ENCODE measurements around the gene UBQLN1. TPM values are rescaled to one million over a fixed set of nuclear protein-coding genes. Genes with fewer than 3 reads are reported as not detected.

UBQLN1 gene
- total and polyA plus RNA-seq, 2 donors from 2014 or later: 45.6 to 95.3 TPM

- no peak for TF ChIP-seq CTCF (IDR thresholded peaks at IDR 0.05; ENCODE audit: borderline replicate concordance, extremely low read depth, insufficient read depth)
Measured at GRCh38 chr9:83715221-83715620, 7.5 kb upstream of the UBQLN1 start.

GRCh38 chr9:83714329-83714728 lies 6.6 kb upstream of the UBQLN1 start:
- H3K4me1 ChIP-seq (ENCODE audit: control insufficient read depth in 2 of 3, insufficient read depth in 2 of 3, low read depth in 1 of 3, low read length in 3 of 3): no peaks in the 10 kb centered on the region
- H3K36me3 ChIP-seq (ENCODE audit: control insufficient read depth in 2 of 3, insufficient read depth in 3 of 3, low read length in 3 of 3): no peaks in the 10 kb centered on the region
- FAIRE-seq: no peak
- no peaks in the 10 kb centered on the region for H3K27me3 ChIP-seq (ENCODE audit: control insufficient read depth, insufficient read depth, low read length)
- H3K9ac ChIP-seq (ENCODE audit: low read length in 3 of 3): no peak overlapping the region
- no peak overlapping the region for H3K27ac ChIP-seq (ENCODE audit: low read depth in 2 of 2, low read length in 2 of 2)
- H3K4me3 ChIP-seq (ENCODE audit: low read length in 3 of 3): no peak overlapping the region
- no peaks in the 10 kb centered on the region for H3K9me3 ChIP-seq (ENCODE audit: control insufficient read depth in 2 of 3, insufficient read depth in 1 of 3, low read length in 3 of 3)
- TF ChIP-seq CTCF (IDR thresholded peaks at IDR 0.05; ENCODE audit: borderline replicate concordance, extremely low read depth, insufficient read depth): no peak
- intact Hi-C loops (cut with DNase I): no loop called here
- no peak for DNase-seq

More at GRCh38 chr9:83715221-83715620, 7.5 kb upstream of the UBQLN1 start:
- H3K4me3 ChIP-seq (ENCODE audit: low read length in 3 of 3): no peak overlapping the region
- no peak overlapping the region for H3K27ac ChIP-seq (ENCODE audit: low read depth in 2 of 2, low read length in 2 of 2)
- H3K36me3 ChIP-seq (ENCODE audit: control insufficient read depth in 2 of 3, insufficient read depth in 3 of 3, low read length in 3 of 3): no peaks in the 10 kb centered on the region
- H3K9ac ChIP-seq (ENCODE audit: low read length in 3 of 3): no peak overlapping the region
- no peaks in the 10 kb centered on the region for H3K27me3 ChIP-seq (ENCODE audit: control insufficient read depth, insufficient read depth, low read length)
- no peak for FAIRE-seq
- no peaks in the 10 kb centered on the region for H3K9me3 ChIP-seq (ENCODE audit: control insufficient read depth in 2 of 3, insufficient read depth in 1 of 3, low read length in 3 of 3)
- intact Hi-C loops (cut with DNase I): no loop called here
- DNase-seq: no peak
- H3K4me1 ChIP-seq (ENCODE audit: control insufficient read depth in 2 of 3, insufficient read depth in 2 of 3, low read depth in 1 of 3, low read length in 3 of 3): no peaks in the 10 kb centered on the region

- intact Hi-C loops (cut with DNase I): no loop called here
- H3K4me1 ChIP-seq (ENCODE audit: control insufficient read depth in 2 of 3, insufficient read depth in 2 of 3, low read depth in 1 of 3, low read length in 3 of 3): peaks cover 0 to 4% (median 0%) of the 10 kb centered on the region in 3 donors
- peak overlapping the region; percentile 82 to 98 (median 95) for H3K9ac ChIP-seq (ENCODE audit: low read length in 3 of 3)
- no peak for TF ChIP-seq CTCF (IDR thresholded peaks at IDR 0.05; ENCODE audit: borderline replicate concordance, extremely low read depth, insufficient read depth)
- FAIRE-seq (no peak), DNase-seq (peak in 2 of 5 donors; percentile 72 to 89)
- no peaks in the 10 kb centered on the region for H3K36me3 ChIP-seq (ENCODE audit: control insufficient read depth in 2 of 3, insufficient read depth in 3 of 3, low read length in 3 of 3)
- H3K27me3 ChIP-seq (ENCODE audit: control insufficient read depth, insufficient read depth, low read length): no peaks in the 10 kb centered on the region
- peak overlapping the region; percentile 88 to 99 (median 91) for H3K4me3 ChIP-seq (ENCODE audit: low read length in 3 of 3)
- no peaks in the 10 kb centered on the region for H3K9me3 ChIP-seq (ENCODE audit: control insufficient read depth in 2 of 3, insufficient read depth in 1 of 3, low read length in 3 of 3)
- H3K27ac ChIP-seq (ENCODE audit: low read depth in 2 of 2, low read length in 2 of 2): peak overlapping the region; percentile 99 to 100
Measured at GRCh38 chr9:83708515-83709158, 879 bp upstream of the UBQLN1 start.

- peak overlapping the region; percentile 92 to 98 (median 95) for H3K9ac ChIP-seq (ENCODE audit: low read length in 3 of 3)
- H3K4me1 ChIP-seq (ENCODE audit: control insufficient read depth in 2 of 3, insufficient read depth in 2 of 3, low read depth in 1 of 3, low read length in 3 of 3): peaks cover 0 to 4% (median 0%) of the 10 kb centered on the region in 3 donors
- H3K27ac ChIP-seq (ENCODE audit: low read depth in 2 of 2, low read length in 2 of 2): peak overlapping the region; percentile 99 to 100
- H3K4me3 ChIP-seq (ENCODE audit: low read length in 3 of 3): peak overlapping the region; percentile 88 to 99 (median 91)
- DNase-seq (no peak), FAIRE-seq (no peak)
- H3K9me3 ChIP-seq (ENCODE audit: control insufficient read depth in 2 of 3, insufficient read depth in 1 of 3, low read length in 3 of 3): no peaks in the 10 kb centered on the region
- no peaks in the 10 kb centered on the region for H3K27me3 ChIP-seq (ENCODE audit: control insufficient read depth, insufficient read depth, low read length)
- TF ChIP-seq CTCF (IDR thresholded peaks at IDR 0.05; ENCODE audit: borderline replicate concordance, extremely low read depth, insufficient read depth): no peak
- intact Hi-C loops (cut with DNase I): no loop called here
- no peaks in the 10 kb centered on the region for H3K36me3 ChIP-seq (ENCODE audit: control insufficient read depth in 2 of 3, insufficient read depth in 3 of 3, low read length in 3 of 3)
Measured at GRCh38 chr9:83707518-83707767, 315 bp downstream of the UBQLN1 start.

All from kidney (tissue), 14 donors.